ENCODE data around the gene COL6A1. TPM values are rescaled to one million over a fixed set of nuclear protein-coding genes. Genes with fewer than 3 reads are reported as not detected.
A peak's percentile ranks its signal among the peaks of the same experiment; 100 is the strongest.

COL6A1 gene
- total and polyA plus RNA-seq, 2 of the 13 experiments (the other 11 are each of a cell fraction or from before 2014, with no cell fraction given), result 3.1 to 4.8 TPM

DNA sequence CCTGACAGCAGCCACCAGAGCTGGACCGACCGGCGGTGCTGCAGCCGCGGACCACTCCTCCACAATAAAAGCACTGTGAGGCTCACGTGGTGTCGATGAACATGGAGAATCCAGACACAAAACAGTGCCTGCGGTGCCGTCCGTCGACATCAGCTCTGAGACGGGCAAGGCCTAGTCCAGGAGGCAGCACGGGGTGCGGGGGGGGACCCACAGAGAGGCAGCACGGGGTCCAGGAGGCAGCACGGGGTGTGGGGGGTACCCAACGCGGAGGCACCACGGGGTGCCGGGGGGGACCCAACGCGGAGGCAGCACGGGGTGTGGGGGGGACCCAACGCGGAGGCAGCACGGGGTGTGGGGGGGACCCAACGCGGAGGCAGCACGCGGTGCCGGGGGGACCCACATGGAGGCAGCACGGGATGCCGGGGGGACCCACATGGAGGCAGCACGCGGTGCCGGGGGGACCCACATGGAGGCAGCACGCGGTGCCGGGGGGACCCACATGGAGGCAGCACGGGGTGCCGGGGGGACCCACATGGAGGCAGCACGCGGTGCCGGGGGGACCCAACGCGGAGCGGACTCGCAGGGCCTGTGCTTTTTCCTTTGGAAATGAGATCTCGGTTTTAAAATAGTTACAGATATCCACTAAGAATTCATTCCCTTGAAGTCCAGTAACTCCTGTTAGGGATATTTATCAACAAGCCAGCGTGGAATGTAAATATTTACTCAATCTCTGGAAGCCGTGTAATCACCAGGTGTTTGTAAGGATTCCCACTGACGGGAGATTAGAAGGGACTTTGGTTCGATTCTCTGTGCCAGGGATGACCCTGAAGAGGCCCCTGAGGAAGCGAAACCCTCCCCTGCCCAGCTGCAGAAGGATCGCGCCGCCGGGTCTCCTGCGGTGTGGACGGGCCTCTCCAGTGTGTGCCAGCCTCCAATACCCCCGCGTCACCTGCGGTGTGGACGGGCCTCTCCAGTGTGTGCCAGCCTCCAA is 52.1 kb downstream of the COL6A1 start (continued):
- TF ChIP-seq, protein P1, sequence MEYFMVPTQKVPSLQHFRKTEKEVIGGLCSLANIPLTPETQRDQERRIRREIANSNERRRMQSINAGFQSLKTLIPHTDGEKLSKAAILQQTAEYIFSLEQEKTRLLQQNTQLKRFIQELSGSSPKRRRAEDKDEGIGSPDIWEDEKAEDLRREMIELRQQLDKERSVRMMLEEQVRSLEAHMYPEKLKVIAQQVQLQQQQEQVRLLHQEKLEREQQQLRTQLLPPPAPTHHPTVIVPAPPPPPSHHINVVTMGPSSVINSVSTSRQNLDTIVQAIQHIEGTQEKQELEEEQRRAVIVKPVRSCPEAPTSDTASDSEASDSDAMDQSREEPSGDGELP (IDR thresholded peaks at IDR 0.05; ENCODE audit: borderline replicate concordance, low read depth), result peak; percentile 45; the same call in 1 of the 2 replicates
- TF ChIP-seq ZNF768 (CRISPR knock-in tag; IDR thresholded peaks at IDR 0.05) (peak; percentile 49; the same call in 1 of the 2 replicates), ZSCAN25 (CRISPR knock-in tag; IDR thresholded peaks at IDR 0.05) (0 out of 2 replicates have a peak, but pooled peaks have one; percentile 31), CENPX (CRISPR knock-in tag; IDR thresholded peaks at IDR 0.05) (no peak), BCL6 (CRISPR knock-in tag; IDR thresholded peaks at IDR 0.05) (peak; percentile 67), PHF8 (CRISPR knock-in tag; IDR thresholded peaks at IDR 0.05) (peak; percentile 34; the same call in 1 of the 2 replicates), KAT8 (CRISPR knock-in tag; IDR thresholded peaks at IDR 0.05) (peak; percentile 38; the same call in 1 of the 2 replicates), GATAD1 (CRISPR knock-in tag; IDR thresholded peaks at IDR 0.05) (peak; percentile 52; the same call in 1 of the 2 replicates), MYC (CRISPR knock-in tag; IDR thresholded peaks at IDR 0.05; ENCODE audit: borderline replicate concordance) (peak; percentile 69), HNRNPL (IDR thresholded peaks at IDR 0.05; ENCODE audit: low read depth, low read length) (0 out of 2 replicates have a peak, but pooled peaks have one; percentile 51), MED1 (CRISPR knock-in tag; IDR thresholded peaks at IDR 0.05) (peak; percentile 34; the same call in 1 of the 2 replicates), SALL2 (CRISPR knock-in tag; IDR thresholded peaks at IDR 0.05) (no peak)
- TF ChIP-seq, protein P2, sequence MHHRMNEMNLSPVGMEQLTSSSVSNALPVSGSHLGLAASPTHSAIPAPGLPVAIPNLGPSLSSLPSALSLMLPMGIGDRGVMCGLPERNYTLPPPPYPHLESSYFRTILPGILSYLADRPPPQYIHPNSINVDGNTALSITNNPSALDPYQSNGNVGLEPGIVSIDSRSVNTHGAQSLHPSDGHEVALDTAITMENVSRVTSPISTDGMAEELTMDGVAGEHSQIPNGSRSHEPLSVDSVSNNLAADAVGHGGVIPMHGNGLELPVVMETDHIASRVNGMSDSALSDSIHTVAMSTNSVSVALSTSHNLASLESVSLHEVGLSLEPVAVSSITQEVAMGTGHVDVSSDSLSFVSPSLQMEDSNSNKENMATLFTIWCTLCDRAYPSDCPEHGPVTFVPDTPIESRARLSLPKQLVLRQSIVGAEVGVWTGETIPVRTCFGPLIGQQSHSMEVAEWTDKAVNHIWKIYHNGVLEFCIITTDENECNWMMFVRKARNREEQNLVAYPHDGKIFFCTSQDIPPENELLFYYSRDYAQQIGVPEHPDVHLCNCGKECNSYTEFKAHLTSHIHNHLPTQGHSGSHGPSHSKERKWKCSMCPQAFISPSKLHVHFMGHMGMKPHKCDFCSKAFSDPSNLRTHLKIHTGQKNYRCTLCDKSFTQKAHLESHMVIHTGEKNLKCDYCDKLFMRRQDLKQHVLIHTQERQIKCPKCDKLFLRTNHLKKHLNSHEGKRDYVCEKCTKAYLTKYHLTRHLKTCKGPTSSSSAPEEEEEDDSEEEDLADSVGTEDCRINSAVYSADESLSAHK (CRISPR knock-in tag; IDR thresholded peaks at IDR 0.05; ENCODE audit: borderline replicate concordance), result no peak
- TF ChIP-seq, protein P3, sequence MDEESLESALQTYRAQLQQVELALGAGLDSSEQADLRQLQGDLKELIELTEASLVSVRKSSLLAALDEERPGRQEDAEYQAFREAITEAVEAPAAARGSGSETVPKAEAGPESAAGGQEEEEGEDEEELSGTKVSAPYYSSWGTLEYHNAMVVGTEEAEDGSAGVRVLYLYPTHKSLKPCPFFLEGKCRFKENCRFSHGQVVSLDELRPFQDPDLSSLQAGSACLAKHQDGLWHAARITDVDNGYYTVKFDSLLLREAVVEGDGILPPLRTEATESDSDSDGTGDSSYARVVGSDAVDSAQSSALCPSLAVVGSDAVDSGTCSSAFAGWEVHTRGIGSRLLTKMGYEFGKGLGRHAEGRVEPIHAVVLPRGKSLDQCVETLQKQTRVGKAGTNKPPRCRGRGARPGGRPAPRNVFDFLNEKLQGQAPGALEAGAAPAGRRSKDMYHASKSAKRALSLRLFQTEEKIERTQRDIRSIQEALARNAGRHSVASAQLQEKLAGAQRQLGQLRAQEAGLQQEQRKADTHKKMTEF (CRISPR knock-in tag; IDR thresholded peaks at IDR 0.05), result 0 out of 2 replicates have a peak, but pooled peaks have one; percentile 21
- TF ChIP-seq, protein P4, sequence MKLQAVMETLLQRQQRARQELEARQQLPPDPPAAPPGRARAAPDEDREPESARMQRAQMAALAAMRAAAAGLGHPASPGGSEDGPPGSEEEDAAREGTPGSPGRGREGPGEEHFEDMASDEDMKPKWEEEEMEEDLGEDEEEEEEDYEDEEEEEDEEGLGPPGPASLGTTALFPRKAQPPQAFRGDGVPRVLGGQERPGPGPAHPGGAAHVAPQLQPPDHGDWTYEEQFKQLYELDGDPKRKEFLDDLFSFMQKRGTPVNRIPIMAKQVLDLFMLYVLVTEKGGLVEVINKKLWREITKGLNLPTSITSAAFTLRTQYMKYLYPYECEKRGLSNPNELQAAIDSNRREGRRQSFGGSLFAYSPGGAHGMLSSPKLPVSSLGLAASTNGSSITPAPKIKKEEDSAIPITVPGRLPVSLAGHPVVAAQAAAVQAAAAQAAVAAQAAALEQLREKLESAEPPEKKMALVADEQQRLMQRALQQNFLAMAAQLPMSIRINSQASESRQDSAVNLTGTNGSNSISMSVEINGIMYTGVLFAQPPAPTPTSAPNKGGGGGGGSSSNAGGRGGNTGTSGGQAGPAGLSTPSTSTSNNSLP (IDR thresholded peaks at IDR 0.05; ENCODE audit: low read depth, low read length), result peak; percentile 14; the same call in 1 of the 2 replicates
- TF ChIP-seq, protein P5, sequence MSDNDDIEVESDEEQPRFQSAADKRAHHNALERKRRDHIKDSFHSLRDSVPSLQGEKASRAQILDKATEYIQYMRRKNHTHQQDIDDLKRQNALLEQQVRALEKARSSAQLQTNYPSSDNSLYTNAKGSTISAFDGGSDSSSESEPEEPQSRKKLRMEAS (IDR thresholded peaks at IDR 0.05), result peak; percentile 74; the same call in 1 of the 2 replicates
- TF ChIP-seq, protein P6, sequence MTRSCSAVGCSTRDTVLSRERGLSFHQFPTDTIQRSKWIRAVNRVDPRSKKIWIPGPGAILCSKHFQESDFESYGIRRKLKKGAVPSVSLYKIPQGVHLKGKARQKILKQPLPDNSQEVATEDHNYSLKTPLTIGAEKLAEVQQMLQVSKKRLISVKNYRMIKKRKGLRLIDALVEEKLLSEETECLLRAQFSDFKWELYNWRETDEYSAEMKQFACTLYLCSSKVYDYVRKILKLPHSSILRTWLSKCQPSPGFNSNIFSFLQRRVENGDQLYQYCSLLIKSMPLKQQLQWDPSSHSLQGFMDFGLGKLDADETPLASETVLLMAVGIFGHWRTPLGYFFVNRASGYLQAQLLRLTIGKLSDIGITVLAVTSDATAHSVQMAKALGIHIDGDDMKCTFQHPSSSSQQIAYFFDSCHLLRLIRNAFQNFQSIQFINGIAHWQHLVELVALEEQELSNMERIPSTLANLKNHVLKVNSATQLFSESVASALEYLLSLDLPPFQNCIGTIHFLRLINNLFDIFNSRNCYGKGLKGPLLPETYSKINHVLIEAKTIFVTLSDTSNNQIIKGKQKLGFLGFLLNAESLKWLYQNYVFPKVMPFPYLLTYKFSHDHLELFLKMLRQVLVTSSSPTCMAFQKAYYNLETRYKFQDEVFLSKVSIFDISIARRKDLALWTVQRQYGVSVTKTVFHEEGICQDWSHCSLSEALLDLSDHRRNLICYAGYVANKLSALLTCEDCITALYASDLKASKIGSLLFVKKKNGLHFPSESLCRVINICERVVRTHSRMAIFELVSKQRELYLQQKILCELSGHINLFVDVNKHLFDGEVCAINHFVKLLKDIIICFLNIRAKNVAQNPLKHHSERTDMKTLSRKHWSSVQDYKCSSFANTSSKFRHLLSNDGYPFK (CRISPR knock-in tag; IDR thresholded peaks at IDR 0.05; ENCODE audit: borderline replicate concordance), result no peak

All from HepG2 (cell line).